MM.1S (cell line): ENCODE data around the gene GKN1.

Source experiments
- CTCF ChIP-seq: fragments of 300-600 bp; sonication (generic); IDR thresholded peaks from 2 replicates; pipeline ENCODE4 v1.5.1; 2016; ENCODE audit warnings: antibody characterized with exemption, low read length, mixed read lengths
- EZH2 ChIP-seq: fragments of 300-600 bp; sonication (generic); optimal IDR thresholded peaks from 2 replicates; pipeline ENCODE3; 2017; ENCODE audit warnings: low read depth, mild to moderate bottlenecking, antibody characterized with exemption, low read length, mixed read lengths
- EZH2phosphoT487 ChIP-seq: fragments of 300-600 bp; sonication (generic); IDR thresholded peaks from 2 replicates; pipeline ENCODE4 v1.6.1; 2018; ENCODE audit warnings: antibody characterized with exemption, low read length

GRCh38 chr2:68940369-68940768 lies 34.1 kb upstream of the GKN1 start:
- TF ChIP-seq CTCF (no peak), EZH2phosphoT487 (no peak), EZH2 (no peak)
